Tibial artery (tissue), 4 donors: ENCODE measurements around the gene DHRS2.
"Not testable (repeated sequence)": the region's sequence is repeated elsewhere in the genome, so short reads cannot be mapped to it uniquely, and the experiment has no call there.

Source experiments
- DNase-seq, 2 donors: peaks; one replicate each; pipeline ENCODE4 v3.0.0-alpha.2; 2019
- H3K27ac ChIP-seq, 2 donors: fragments of 200-600 bp; sonication (generic) in 1 of 2; 1 replicate in 1 of 2; 2 replicates in 1 of 2; pipeline ENCODE4 v1.5.1; 2018 to 2019; ENCODE audit warnings: mild to moderate bottlenecking in 1 of 2
- H3K27me3 ChIP-seq, 2 donors: fragments of 200-600 bp; sonication (generic) in 1 of 2; one replicate each; pipeline versions ENCODE4 v1.5.1 to v1.6.0; 2016 to 2019
- H3K36me3 ChIP-seq, 3 donors: fragments of 200-600 bp; sonication (generic) in 2 of 3; one replicate each; pipeline ENCODE4 v1.5.1; 2016 to 2019; ENCODE audit warnings: mild to moderate bottlenecking in 2 of 3
- H3K4me1 ChIP-seq, 4 donors: fragments of 200-600 bp; sonication (generic) in 2 of 4; 1 replicate in 3 of 4; 2 replicates in 1 of 4; pipeline ENCODE4 v1.5.1; 2016 to 2019
- H3K4me3 ChIP-seq, 2 donors: fragments of 200-600 bp; sonication (generic) in 1 of 2; 1 replicate in 1 of 2; 2 replicates in 1 of 2; pipeline ENCODE4 v1.5.1; 2018 to 2019; ENCODE audit warnings: mild to moderate bottlenecking in 2 of 2
- H3K9me3 ChIP-seq, 3 donors: fragments of 200-600 bp; sonication (generic) in 1 of 3; one replicate each; pipeline ENCODE4 v1.5.1; 2016 to 2019
- intact Hi-C: fragments of 100-400 bp; cut with DNase I; formaldehyde crosslinking; loops from one replicate; pipeline ENCODE4 v1.15.0; 2023; ENCODE audit warnings: low total_unique reads
- TF ChIP-seq, protein P1 (sequence below), 2 experiments: fragments of 200-600 bp in 1 of 2; fragments of 450-650 bp in 1 of 2; IDR thresholded peaks; one replicate each; pipeline ENCODE4 v1.5.1; 2017 to 2019; ENCODE audit warnings: antibody characterized with exemption in 2 of 2, mild to moderate bottlenecking in 1 of 2, moderate library complexity in 1 of 2

The DHRS2 gene

DNA sequence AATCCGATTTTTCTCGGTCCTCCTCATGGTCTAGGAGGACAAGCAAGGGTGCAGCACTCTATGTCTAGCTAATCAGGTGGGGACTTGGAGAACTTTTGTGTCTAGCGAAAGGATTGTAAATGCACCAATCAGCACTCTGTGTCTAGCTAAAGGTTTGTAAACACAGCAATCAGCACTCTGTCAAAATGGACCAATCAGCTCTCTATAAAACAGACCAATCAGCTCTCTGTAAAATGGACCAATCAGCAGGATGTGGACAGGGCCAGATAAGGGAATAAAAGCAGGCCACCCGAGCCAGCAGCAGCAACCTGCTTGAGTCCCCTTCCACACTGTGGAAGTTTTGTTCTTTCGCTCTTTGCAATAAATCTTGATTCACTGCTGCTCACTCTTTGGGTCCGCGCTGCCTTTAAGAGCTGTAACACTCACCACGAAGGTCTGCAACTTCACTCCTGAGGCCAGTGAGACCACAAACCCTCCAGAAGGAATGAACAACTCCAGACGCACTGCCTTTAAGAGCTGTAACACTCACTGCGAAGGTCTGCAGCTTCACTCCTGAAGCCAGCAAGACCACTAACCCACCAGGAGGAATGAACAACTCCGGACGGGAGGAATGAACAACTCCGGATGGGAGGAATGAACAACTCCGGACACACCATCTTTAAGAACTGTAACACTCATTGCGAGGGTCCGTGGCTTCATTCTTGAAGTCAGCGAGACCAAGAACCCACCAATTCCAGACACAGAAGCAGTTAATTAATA lies 1.7 kb downstream of the DHRS2 start:
- H3K27me3 ChIP-seq, H3K4me1 ChIP-seq, H3K9me3 ChIP-seq, DNase-seq, H3K36me3 ChIP-seq, H3K4me3 ChIP-seq, H3K27ac ChIP-seq, intact Hi-C loops: not testable (repeated sequence)

DNA sequence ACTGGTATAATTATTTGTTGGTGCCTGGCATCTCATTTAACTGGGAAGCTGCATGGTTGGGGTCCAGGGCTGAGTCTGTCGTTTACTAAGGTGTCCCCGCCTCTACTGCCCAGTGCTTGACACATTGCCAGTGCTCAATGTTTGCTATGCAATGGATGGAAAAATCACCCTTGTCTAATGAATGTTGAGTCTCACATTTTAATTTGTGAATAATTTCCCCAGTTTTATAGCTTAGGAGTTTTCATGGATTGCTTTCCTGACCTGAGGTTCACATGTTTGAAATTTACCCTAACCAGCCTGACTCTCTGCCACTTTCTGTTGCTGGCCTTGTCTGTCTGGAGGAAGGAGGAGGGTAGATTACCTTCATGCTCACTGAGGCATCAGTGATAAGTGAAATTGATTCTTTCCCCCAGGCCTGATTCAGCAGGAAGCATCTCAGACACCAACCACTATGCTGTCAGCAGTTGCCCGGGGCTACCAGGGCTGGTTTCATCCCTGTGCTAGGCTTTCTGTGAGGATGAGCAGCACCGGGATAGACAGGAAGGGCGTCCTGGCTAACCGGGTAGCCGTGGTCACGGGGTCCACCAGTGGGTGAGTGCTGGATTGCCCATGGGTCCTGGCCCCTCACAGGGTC lies 2.4 kb downstream of the DHRS2 start:
- Histone ChIP-seq H3K9me3 (no peaks in the 10 kb centered on the region), H3K27ac (no peak overlapping the region), H3K4me3 (no peak overlapping the region), H3K36me3 (no peaks in the 10 kb centered on the region), H3K4me1 (no peaks in the 10 kb centered on the region), H3K27me3 (no peaks in the 10 kb centered on the region)
- DNase-seq = no peak
- intact Hi-C loops = no loop called here
- TF ChIP-seq, protein P1, sequence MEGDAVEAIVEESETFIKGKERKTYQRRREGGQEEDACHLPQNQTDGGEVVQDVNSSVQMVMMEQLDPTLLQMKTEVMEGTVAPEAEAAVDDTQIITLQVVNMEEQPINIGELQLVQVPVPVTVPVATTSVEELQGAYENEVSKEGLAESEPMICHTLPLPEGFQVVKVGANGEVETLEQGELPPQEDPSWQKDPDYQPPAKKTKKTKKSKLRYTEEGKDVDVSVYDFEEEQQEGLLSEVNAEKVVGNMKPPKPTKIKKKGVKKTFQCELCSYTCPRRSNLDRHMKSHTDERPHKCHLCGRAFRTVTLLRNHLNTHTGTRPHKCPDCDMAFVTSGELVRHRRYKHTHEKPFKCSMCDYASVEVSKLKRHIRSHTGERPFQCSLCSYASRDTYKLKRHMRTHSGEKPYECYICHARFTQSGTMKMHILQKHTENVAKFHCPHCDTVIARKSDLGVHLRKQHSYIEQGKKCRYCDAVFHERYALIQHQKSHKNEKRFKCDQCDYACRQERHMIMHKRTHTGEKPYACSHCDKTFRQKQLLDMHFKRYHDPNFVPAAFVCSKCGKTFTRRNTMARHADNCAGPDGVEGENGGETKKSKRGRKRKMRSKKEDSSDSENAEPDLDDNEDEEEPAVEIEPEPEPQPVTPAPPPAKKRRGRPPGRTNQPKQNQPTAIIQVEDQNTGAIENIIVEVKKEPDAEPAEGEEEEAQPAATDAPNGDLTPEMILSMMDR (IDR thresholded peaks at IDR 0.05) = no peak

DNA sequence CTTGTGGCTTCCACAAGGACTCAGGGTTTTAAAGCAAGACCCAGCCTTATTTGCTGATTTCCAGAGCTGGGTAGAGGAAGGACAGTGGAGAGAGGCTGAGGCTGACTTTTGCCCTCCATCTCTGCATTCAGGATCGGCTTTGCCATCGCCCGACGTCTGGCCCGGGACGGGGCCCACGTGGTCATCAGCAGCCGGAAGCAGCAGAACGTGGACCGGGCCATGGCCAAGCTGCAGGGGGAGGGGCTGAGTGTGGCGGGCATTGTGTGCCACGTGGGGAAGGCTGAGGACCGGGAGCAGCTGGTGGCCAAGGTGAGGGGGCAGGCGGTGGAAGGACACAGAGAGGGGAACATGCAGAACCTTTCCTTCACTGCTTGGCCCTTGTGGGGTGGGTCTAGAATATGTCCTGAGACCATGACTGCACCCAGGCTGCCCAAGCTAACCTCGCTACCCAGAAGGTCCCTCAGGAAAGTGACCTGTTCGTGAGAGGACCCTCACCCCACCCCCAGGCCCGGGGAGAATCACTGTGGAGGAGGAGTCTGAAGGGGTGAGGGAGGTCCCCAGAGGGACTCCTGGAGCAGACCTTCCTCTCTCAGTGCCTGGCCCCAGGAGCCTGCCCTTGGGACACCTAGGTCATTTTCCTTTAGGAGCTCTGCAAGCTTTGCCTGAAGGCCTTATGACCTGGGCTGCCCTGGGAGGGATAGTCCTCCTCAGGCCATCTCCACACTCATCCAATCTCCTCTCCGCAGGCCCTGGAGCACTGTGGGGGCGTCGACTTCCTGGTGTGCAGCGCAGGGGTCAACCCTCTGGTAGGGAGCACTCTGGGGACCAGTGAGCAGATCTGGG lies 3.1 kb downstream of the DHRS2 start:
- no peak overlapping the region for H3K27ac ChIP-seq
- H3K4me3 ChIP-seq = no peak overlapping the region

DNA sequence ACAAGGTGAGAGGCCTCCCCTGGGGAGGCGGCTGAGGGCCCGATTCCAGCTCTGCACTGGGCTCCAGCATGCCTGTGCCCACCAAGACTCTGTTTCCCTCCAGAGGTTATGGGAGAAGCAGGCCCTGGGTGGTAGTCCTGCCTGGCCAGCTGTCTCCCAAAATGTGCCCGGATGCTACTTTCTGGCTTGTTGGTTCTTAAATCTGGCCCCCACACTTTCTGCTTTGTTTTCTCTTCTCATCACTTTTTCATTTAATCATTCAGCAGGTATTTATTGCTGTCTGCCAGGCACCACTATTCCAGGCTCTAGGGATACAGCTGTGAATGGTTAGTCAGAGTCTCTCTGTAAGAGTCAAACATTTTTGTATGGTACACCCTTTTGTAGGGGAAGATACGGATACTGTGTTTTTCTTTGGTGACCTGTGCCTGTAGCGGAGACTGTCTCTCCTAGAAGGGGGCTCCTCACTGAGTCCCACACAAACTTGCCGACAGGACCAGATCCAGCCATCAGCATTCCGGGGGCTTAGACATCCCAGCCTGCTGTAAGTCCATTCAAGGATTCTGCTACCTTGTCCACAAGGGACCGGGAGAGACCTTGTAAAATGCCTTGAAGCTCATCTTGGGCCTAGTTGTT lies 3.8 kb downstream of the DHRS2 start:
- intact Hi-C loops = no loop called here
- TF ChIP-seq, protein P1 (IDR thresholded peaks at IDR 0.05) = no peak
- H3K27ac ChIP-seq = no peak overlapping the region

More for the DNA sequence above, 3.1 kb downstream of the DHRS2 start:
- H3K36me3 ChIP-seq = no peaks in the 10 kb centered on the region
- TF ChIP-seq, protein P1 (IDR thresholded peaks at IDR 0.05) = no peak
- DNase-seq = no peak
- no peaks in the 10 kb centered on the region for H3K4me1 ChIP-seq
- no peaks in the 10 kb centered on the region for H3K9me3 ChIP-seq
- intact Hi-C loops = no loop called here
- H3K27me3 ChIP-seq = no peaks in the 10 kb centered on the region

DNA sequence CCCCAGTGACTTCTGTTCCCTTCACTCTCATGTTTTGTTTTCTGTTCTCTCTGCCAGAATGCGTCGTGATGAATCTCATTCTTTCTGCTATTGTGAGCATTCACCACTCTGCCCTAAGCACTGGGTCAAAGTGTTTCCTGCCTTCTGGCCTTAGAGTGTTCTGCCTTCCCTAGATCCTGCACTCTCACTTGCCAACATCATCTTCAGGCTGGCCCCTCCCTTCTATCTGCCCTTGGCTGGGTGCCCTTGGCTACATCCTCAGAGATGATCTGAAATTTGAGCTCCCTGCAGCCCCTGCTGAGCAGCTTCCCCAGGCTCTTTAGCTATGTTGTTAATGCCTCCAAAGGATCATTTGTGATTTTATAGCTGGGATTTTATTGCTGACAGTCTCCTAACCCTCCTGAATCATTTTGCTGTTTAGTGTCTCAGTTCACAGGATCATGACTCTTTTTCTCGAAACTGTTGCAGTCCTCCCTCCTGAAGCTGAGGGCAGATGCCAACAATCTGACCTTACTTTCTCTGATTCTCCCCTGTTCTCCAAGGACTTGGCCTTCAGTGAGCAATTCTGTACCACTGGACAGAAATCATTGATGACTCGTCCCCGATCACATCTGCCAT lies 4.5 kb downstream of the DHRS2 start:
- H3K27me3 ChIP-seq = no peaks in the 10 kb centered on the region
- H3K27ac ChIP-seq = no peak overlapping the region
- no peak overlapping the region for H3K4me3 ChIP-seq
- peak in 1 of 2 donors; percentile 28 for DNase-seq
- no peaks in the 10 kb centered on the region for H3K36me3 ChIP-seq
- intact Hi-C loops = no loop called here
- H3K9me3 ChIP-seq = no peaks in the 10 kb centered on the region
- TF ChIP-seq, protein P1 (IDR thresholded peaks at IDR 0.05) = no peak
- no peaks in the 10 kb centered on the region for H3K4me1 ChIP-seq

More for the DNA sequence above, 3.8 kb downstream of the DHRS2 start:
- DNase-seq = no peak
- Histone ChIP-seq H3K27me3 (no peaks in the 10 kb centered on the region), H3K4me1 (no peaks in the 10 kb centered on the region), H3K36me3 (no peaks in the 10 kb centered on the region), H3K9me3 (no peaks in the 10 kb centered on the region), H3K4me3 (no peak overlapping the region)
